CD14-positive monocyte (primary cell): Measurements from ENCODE around the gene RCAN2. TPM values are rescaled to one million over a fixed set of nuclear protein-coding genes. Genes with fewer than 3 reads are reported as not detected.

Experiments
- DNase-seq, 3 donors: peaks; one replicate each; pipeline ENCODE4 v3.0.0-alpha.2; 2011 to 2022
- H2AFZ ChIP-seq: 2 replicates; pipeline ENCODE4 v1.6.0; 2012; ENCODE audit warnings: mild to moderate bottlenecking, low read depth, low read length, inconsistent platforms; ENCODE audit not compliant: insufficient read depth, poor library complexity, severe bottlenecking
- H3K27ac ChIP-seq, 2 donors: 1 replicate in 1 of 2; 2 replicates in 1 of 2; pipeline ENCODE4 v1.5.1; 2012 to 2013; ENCODE audit warnings: low read length in 2 of 2, control low read depth in 1 of 2, inconsistent platforms in 1 of 2, low read depth in 1 of 2, mild to moderate bottlenecking in 1 of 2
- H3K27me3 ChIP-seq, 2 donors: one replicate each; pipeline versions ENCODE4 v1.6.0 to v1.6.1; 2011 to 2013; ENCODE audit warnings: low read length in 2 of 2; ENCODE audit not compliant: control insufficient read depth in 2 of 2, insufficient read depth in 2 of 2
- H3K36me3 ChIP-seq, 2 donors: replicated peaks in 1 of 2; 1 replicate in 1 of 2; 2 replicates in 1 of 2; pipeline versions ENCODE4 v1.5.1 to v1.6.1; 2012 to 2013; ENCODE audit warnings: low read length in 2 of 2, control low read depth in 1 of 2, inconsistent platforms in 1 of 2, mild to moderate bottlenecking in 1 of 2; ENCODE audit not compliant: insufficient read depth in 2 of 2, control insufficient read depth in 1 of 2
- H3K4me1 ChIP-seq, 2 donors: 1 replicate in 1 of 2; 2 replicates in 1 of 2; pipeline versions ENCODE4 v1.5.1 to v1.6.1; 2012 to 2013; ENCODE audit warnings: low read length in 2 of 2, control low read depth in 1 of 2, inconsistent platforms in 1 of 2, mild to moderate bottlenecking in 1 of 2, moderate library complexity in 1 of 2; ENCODE audit not compliant: insufficient read depth in 2 of 2, control insufficient read depth in 1 of 2
- H3K4me2 ChIP-seq: replicated peaks from 2 replicates; pipeline ENCODE3; 2012; ENCODE audit warnings: low read length, moderate library complexity, mild to moderate bottlenecking; ENCODE audit not compliant: poor library complexity, severe bottlenecking; ENCODE audit errors: extremely low read depth
- H3K4me3 ChIP-seq, 3 experiments: fragments of 200-600 bp in 1 of 3; sonication (generic) in 1 of 3; replicated peaks in 1 of 3; 1 replicate in 2 of 3; 2 replicates in 1 of 3; pipeline ENCODE4 v1.5.1; 2011 to 2013; ENCODE audit warnings: low read length in 3 of 3, mild to moderate bottlenecking in 3 of 3, control low read depth in 2 of 3, low read depth in 2 of 3, inconsistent platforms in 1 of 3, moderate library complexity in 1 of 3
- H3K79me2 ChIP-seq: 2 replicates; pipeline ENCODE4 v1.6.0; 2012; ENCODE audit warnings: mild to moderate bottlenecking, control low read depth, inconsistent platforms, low read length, moderate library complexity; ENCODE audit not compliant: insufficient read depth
- H3K9ac ChIP-seq: 2 replicates; pipeline ENCODE4 v1.6.0; 2017; ENCODE audit warnings: low read length, mild to moderate bottlenecking; ENCODE audit not compliant: insufficient read depth, poor library complexity, severe bottlenecking
- H3K9me3 ChIP-seq, 2 donors: replicated peaks in 1 of 2; 1 replicate in 1 of 2; 2 replicates in 1 of 2; pipeline versions ENCODE4 v1.5.1 to v1.6.1; 2012 to 2013; ENCODE audit warnings: low read length in 2 of 2, control low read depth in 1 of 2; ENCODE audit not compliant: control insufficient read depth in 1 of 2, insufficient read depth in 1 of 2
- H4K20me1 ChIP-seq: 2 replicates; pipeline ENCODE4 v1.6.0; 2012; ENCODE audit warnings: mild to moderate bottlenecking, low read length, control low read depth, moderate library complexity; ENCODE audit not compliant: insufficient read depth
- H3K27ac Mint-ChIP-seq, 7 donors: one replicate each; pipeline ENCODE4 v1.8.0; 2020; ENCODE audit warnings: mild to moderate bottlenecking in 7 of 7, mixed read lengths in 7 of 7, moderate library complexity in 6 of 7, inconsistent platforms in 2 of 7
- H3K27me3 Mint-ChIP-seq, 3 donors: one replicate each; pipeline ENCODE4 v1.8.0; 2021 to 2022; ENCODE audit warnings: low read depth in 3 of 3, mild to moderate bottlenecking in 3 of 3, mixed read lengths in 3 of 3, moderate library complexity in 3 of 3, inconsistent platforms in 1 of 3
- H3K36me3 Mint-ChIP-seq, 2 donors: one replicate each; pipeline ENCODE4 v1.8.0; 2020; ENCODE audit warnings: mixed read lengths in 2 of 2, inconsistent platforms in 1 of 2, mild to moderate bottlenecking in 1 of 2
- H3K4me1 Mint-ChIP-seq: one replicate; pipeline ENCODE4 v1.8.0; 2020; ENCODE audit warnings: mild to moderate bottlenecking, mixed read lengths
- H3K4me3 Mint-ChIP-seq, 2 donors: one replicate each; pipeline ENCODE4 v1.8.0; 2020; ENCODE audit warnings: mild to moderate bottlenecking in 2 of 2, mixed read lengths in 2 of 2, moderate library complexity in 1 of 2
- H3K9me3 Mint-ChIP-seq, 7 donors: one replicate each; pipeline ENCODE4 v1.8.0; 2020 to 2022; ENCODE audit warnings: mixed read lengths in 7 of 7, mild to moderate bottlenecking in 6 of 7, moderate library complexity in 6 of 7, inconsistent platforms in 2 of 7
- CTCF ChIP-seq: fragments of 200-600 bp; IDR thresholded peaks from one replicate; pipeline ENCODE4 v1.8.0; 2022; ENCODE audit warnings: antibody characterized with exemption, mild to moderate bottlenecking
- WGBS: methylation state at CpG from one replicate; pipeline ENCODE4 v1.1.5; 2013; ENCODE audit warnings: missing lambda C conversion rate; ENCODE audit not compliant: insufficient coverage; 5-methylcytosine and 5-hydroxymethylcytosine counted together
- intact Hi-C, 2 donors: fragments of 100-400 bp; cut with micrococcal nuclease; formaldehyde crosslinking; loops; one replicate each; pipeline versions ENCODE4 v1.15.0 to v1.15.1; 2023
- polyA plus RNA-seq, 3 donors: library from polyadenylated mRNA; depleted of rRNA in 1 of 3; unstranded in 2 of 3; stranded (reverse) in 1 of 3; fragments of 300-500 nt in 2 of 3; fragments of >200 nt in 1 of 3; fragmentation: Illumina TruSeq in 2 of 3; gene quantifications; 1 replicate in 2 of 3; 2 replicates in 1 of 3; pipeline ENCODE4 v1.2.3, GENCODE V29; 2012 to 2021

Gene RCAN2
- polyA plus RNA-seq, 3 donors: not detected

GRCh38 chr6:46324706-46325105, 166.5 kb downstream of the RCAN2 start:
- no peak overlapping the region for H3K4me2 ChIP-seq
- H3K36me3 Mint-ChIP-seq: no peaks in the 10 kb centered on the region
- no peaks in the 10 kb centered on the region for H3K79me2 ChIP-seq
- H3K9me3 ChIP-seq: no peaks in the 10 kb centered on the region
- no peaks in the 10 kb centered on the region for H3K4me1 Mint-ChIP-seq
- no peak for DNase-seq
- H3K27ac ChIP-seq: no peak overlapping the region
- intact Hi-C loops: no loop called here
- no peak for TF ChIP-seq CTCF
- no peaks in the 10 kb centered on the region for H3K27me3 Mint-ChIP-seq
- H2AFZ ChIP-seq: no peak overlapping the region
- H3K36me3 ChIP-seq: no peaks in the 10 kb centered on the region
- H3K9me3 Mint-ChIP-seq: no peaks in the 10 kb centered on the region
- 100% methylated on average over 2 of the region's 2 CpGs for WGBS
- no peak overlapping the region for H3K4me3 Mint-ChIP-seq
- no peak overlapping the region for H3K9ac ChIP-seq
- no peak overlapping the region for H3K4me3 ChIP-seq
- H3K27ac Mint-ChIP-seq: no peak overlapping the region
- no peaks in the 10 kb centered on the region for H3K4me1 ChIP-seq
- no peaks in the 10 kb centered on the region for H4K20me1 ChIP-seq
- H3K27me3 ChIP-seq: no peaks in the 10 kb centered on the region

GRCh38 chr6:46323966-46324622, 167.2 kb downstream of the RCAN2 start:
- intact Hi-C loops: no loop called here
- H3K9me3 Mint-ChIP-seq: no peaks in the 10 kb centered on the region
- no peak overlapping the region for H3K4me2 ChIP-seq
- H3K9ac ChIP-seq: no peak overlapping the region
- H3K27me3 ChIP-seq: no peaks in the 10 kb centered on the region
- DNase-seq: no peak
- H3K4me3 Mint-ChIP-seq: no peak overlapping the region
- H3K27me3 Mint-ChIP-seq: no peaks in the 10 kb centered on the region
- no peaks in the 10 kb centered on the region for H3K9me3 ChIP-seq
- no peak for TF ChIP-seq CTCF
- no peaks in the 10 kb centered on the region for H3K4me1 Mint-ChIP-seq
- H3K79me2 ChIP-seq: no peaks in the 10 kb centered on the region
- no peaks in the 10 kb centered on the region for H3K36me3 ChIP-seq
- no peak overlapping the region for H3K4me3 ChIP-seq
- H3K36me3 Mint-ChIP-seq: no peaks in the 10 kb centered on the region
- WGBS: 100% methylated on average over 1 of the region's 3 CpGs
- H2AFZ ChIP-seq: no peak overlapping the region
- H3K4me1 ChIP-seq: no peaks in the 10 kb centered on the region
- no peak overlapping the region for H3K27ac ChIP-seq
- H3K27ac Mint-ChIP-seq: no peak overlapping the region
- no peaks in the 10 kb centered on the region for H4K20me1 ChIP-seq
